Astrocyte (in vitro differentiated cells and primary cell): Measurements from ENCODE around the gene SHISA8.

Experiments used
- CTCF ChIP-seq: IDR thresholded peaks from 2 replicates; pipeline ENCODE4 v1.5.1; 2011; ENCODE audit warnings: low read depth, mild to moderate bottlenecking, inconsistent platforms, low read length, moderate library complexity; ENCODE audit not compliant: insufficient read depth
- EZH2 ChIP-seq: IDR thresholded peaks from 2 replicates; pipeline ENCODE4 v1.6.1; 2012; ENCODE audit warnings: mild to moderate bottlenecking, low read length, inconsistent platforms; ENCODE audit not compliant: insufficient read depth

DNA sequence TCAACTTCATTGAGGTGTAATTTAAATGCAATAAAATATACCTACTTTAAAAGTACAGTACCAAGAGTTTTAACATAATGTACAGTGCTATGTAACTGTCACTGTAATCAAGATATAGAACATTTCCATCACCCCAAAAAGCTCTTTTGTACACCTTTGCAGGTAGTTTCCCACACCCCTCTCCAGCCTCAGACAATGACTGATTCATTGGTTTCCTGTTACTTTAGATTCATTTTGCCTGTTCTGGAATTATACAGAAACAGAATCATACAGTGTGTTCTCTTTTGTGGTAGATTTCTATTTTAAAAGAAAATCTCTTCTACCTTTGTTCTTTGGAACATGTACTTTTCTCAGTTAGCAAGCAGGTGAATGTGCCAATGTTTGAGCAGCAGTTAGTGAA, 38.2 kb downstream of the SHISA8 start:
- TF ChIP-seq CTCF (no peak), EZH2 (no peak)
